Breast epithelium (tissue), 3 donors: ENCODE results near the gene CPXM2.

ENCODE experiments used
- POLR2A ChIP-seq: fragments of 450-650 bp; IDR thresholded peaks from one replicate; pipeline ENCODE4 v1.6.1; 2016; ENCODE audit warnings: antibody characterized with exemption, mild to moderate bottlenecking, moderate library complexity
- TF ChIP-seq, protein P1 (sequence below), 3 donors: fragments of 450-650 bp; IDR thresholded peaks; one replicate each; pipeline ENCODE4 v1.5.1; 2016 to 2017; ENCODE audit warnings: antibody characterized with exemption in 3 of 3, mild to moderate bottlenecking in 3 of 3, moderate library complexity in 3 of 3

DNA sequence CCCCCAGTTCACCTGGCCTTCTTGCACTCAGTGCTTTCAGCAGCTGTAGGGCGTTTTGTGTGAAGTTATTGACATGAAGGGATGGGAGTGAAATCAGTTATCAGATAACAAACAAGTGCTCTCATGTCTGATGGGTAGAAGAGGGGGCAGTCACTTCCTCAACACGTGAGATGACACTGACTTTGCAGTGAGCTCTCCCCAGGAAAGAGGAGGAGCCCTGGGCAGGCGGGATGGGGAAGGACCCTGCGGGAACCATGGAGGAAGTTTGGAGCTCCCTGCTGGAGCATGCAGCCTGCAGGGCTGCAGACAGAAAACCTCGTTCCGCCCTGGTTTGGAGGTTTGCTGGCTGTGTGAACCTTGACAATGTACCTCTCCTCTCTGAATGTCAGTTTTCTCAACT is 186.8 kb downstream of the CPXM2 start:
- no peak for TF ChIP-seq POLR2A
- TF ChIP-seq, protein P1, sequence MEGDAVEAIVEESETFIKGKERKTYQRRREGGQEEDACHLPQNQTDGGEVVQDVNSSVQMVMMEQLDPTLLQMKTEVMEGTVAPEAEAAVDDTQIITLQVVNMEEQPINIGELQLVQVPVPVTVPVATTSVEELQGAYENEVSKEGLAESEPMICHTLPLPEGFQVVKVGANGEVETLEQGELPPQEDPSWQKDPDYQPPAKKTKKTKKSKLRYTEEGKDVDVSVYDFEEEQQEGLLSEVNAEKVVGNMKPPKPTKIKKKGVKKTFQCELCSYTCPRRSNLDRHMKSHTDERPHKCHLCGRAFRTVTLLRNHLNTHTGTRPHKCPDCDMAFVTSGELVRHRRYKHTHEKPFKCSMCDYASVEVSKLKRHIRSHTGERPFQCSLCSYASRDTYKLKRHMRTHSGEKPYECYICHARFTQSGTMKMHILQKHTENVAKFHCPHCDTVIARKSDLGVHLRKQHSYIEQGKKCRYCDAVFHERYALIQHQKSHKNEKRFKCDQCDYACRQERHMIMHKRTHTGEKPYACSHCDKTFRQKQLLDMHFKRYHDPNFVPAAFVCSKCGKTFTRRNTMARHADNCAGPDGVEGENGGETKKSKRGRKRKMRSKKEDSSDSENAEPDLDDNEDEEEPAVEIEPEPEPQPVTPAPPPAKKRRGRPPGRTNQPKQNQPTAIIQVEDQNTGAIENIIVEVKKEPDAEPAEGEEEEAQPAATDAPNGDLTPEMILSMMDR (IDR thresholded peaks at IDR 0.05) = no peak
